HL-60/S4 (cell line): ENCODE measurements around the gene NUCB1.
"Not testable (repeated sequence)": the region's sequence is repeated elsewhere in the genome, so short reads cannot be mapped to it uniquely, and the experiment has no call there.

Source experiments
- in situ Hi-C: fragments of 300-500 bp; cut with MboI; formaldehyde crosslinking; loops from 2 replicates; pipeline ENCODE4 v1.14.3; 2022; ENCODE audit warnings: low sequenced_read_pairs

The NUCB1 gene

DNA sequence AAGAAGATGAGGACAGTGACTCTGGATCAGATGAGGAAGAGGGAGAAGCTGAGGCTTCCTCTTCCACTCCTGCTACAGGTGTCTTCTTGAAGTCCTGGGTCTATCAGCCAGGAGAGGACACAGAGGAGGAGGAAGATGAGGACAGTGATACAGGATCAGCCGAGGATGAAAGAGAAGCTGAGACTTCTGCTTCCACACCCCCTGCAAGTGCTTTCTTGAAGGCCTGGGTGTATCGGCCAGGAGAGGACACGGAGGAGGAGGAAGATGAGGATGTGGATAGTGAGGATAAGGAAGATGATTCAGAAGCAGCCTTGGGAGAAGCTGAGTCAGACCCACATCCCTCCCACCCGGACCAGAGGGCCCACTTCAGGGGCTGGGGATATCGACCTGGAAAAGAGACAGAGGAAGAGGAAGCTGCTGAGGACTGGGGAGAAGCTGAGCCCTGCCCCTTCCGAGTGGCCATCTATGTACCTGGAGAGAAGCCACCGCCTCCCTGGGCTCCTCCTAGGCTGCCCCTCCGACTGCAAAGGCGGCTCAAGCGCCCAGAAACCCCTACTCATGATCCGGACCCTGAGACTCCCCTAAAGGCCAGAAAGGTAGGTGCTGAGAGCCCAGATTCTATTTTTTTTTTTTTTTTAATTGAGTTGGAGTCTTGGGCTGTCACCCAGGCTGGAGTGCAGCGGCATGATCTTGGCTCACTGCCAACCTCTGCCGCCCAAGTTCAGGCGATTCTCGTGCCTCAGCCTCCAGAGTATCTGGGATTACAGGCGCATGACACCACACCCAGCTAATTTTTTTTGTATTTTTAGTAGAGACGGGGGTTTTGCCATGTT lies 25.6 kb upstream of the NUCB1 start:
- in situ Hi-C loops: no loop called here

DNA sequence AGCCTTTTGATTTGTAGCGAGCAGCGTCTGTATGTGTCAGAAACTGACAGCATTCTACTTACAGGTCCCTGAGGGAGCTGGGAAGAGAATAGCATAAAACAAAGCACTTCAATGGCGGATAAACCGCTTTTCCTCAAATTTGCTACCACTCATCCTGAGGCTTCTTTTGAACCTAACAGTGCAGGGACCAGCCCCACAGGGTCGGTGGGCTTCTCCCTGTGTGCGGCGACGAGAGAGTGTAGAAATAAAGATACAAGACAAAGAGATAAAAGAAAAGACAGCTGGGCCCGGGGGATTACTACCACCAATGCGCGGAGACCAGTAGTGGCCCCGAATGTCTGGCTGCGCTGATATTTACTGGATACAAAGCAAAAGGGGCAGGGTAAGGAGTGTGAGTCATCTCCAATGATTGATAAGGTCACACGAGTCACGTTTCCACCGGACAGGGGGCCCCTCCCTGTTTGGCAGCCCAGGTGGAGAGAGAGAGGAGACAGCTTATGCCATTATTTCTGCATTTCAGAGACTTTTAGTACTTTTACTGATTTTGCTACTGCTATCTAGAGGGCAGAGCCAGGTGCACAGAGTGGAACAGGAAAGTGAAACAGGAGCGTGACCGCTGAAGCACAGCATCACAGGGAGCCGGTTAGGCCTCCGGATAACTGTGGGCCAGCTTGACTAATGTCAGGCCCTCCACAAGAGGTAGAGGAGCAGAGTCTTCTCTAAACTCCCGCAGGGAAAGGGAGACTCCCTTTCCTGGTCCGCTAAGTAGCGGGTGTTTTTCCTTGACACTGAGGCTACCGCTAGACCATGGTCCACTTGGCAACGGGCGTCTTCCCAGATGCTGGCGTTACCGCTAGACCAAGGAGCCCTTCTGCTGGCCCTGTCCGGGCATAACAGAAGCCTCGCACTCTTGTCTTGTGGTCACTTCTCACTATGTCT lies 23.8 kb upstream of the NUCB1 start:
- in situ Hi-C loops: not testable (repeated sequence)

DNA sequence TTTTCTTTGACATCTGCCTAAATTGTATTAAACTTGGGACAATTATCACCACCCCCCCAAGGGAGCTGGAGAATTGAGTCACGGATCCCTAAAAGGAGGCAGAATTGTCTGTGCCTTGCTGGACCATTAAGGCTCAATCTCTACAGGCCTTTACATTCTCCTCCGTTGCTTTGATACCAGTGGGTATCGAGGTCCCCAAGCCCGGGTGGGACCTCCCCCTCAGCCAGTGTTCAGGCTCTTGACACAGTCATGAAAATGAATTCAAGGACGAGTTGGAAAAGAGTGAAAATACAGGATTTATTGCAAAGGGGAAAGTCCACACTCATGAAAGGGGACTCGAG lies 22.3 kb upstream of the NUCB1 start:
- in situ Hi-C loops: no loop called here

DNA sequence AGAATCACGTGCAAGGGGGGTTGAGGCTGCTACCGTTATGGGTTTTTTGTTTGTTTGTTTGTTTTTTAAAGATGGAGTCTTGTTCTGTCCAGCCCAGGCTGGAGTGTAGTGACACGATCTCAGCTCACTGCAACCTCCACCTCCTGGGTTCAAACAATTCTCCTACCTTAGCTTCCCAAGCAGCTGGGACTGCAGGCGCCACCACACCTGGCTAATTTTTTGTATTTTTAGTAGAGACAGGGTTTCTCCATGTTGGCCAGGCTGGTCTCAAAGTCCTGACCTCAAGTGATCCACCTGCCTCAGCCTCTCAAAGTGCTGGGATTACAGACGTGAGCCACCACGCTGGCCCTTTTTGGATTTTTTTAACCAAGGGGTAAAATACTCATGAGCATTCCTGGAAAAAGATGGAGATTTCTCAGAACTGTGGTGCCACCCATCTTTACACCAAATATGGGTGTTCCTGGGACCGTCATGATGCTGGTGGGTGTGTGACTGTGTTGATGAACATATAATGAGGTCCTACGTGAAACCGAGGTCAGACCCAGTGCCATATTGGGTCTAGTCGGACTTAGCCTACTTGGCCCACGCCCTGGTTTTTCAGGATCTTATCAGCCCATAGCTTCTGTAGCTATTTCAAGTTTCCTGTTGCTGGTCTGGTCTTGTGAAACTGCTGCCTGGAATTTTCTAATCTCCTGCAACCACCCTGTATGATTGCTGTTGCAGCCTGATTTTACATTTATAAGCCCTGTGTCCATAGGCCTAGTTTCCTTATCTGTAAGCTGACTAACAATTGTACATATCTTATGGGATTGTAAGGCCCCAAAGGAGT lies 21.7 kb upstream of the NUCB1 start:
- in situ Hi-C loops: no loop called here

DNA sequence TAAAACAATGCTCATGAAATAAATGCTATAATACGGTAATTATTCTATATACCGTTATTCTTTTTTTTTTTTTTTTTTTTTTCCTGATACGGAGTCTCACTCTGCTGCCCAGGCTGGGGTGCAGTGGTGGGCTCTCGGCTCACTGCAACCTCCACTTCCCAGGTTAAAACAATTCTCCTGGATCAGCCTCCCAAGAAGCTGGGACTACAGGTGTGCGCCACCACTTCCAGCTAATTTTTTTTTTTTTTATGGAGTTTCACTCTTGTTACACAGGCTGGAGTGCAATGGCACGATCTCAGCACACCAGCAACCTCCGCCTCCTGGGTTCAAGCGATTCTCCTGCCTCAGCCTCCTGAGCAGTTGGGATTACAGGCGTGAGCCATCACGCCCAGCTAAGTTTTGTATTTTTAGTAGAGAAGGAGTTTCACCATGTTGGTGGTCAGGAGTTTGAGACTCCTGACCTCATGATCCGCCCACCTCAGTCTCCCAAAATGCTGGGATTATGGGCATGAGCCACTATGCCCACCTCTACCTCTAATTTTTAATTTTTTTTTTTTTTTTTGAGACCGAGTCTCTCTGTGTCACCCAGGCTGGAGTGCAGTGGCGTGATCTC lies 21.0 kb upstream of the NUCB1 start:
- in situ Hi-C loops: no loop called here

DNA sequence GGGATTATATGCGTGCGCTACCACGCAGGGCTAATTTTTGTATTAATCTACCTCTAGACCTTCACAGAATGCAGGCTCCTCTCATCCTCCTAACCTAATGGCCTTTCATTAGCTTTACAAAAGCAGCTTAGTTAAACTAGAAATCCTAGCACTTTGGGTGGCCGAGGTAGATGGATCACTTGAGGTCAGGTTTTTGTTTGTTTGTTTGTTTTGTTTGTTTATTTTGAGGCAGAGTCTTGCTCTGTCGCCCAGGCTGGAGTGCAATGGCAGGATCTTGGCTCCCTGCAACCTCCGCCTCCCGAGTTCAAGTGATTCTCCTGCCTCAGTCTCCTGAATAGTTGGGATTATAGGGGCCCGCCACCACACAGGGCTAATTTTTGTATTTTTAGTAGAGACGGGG lies 20.4 kb upstream of the NUCB1 start:
- in situ Hi-C loops: not testable (repeated sequence)

DNA sequence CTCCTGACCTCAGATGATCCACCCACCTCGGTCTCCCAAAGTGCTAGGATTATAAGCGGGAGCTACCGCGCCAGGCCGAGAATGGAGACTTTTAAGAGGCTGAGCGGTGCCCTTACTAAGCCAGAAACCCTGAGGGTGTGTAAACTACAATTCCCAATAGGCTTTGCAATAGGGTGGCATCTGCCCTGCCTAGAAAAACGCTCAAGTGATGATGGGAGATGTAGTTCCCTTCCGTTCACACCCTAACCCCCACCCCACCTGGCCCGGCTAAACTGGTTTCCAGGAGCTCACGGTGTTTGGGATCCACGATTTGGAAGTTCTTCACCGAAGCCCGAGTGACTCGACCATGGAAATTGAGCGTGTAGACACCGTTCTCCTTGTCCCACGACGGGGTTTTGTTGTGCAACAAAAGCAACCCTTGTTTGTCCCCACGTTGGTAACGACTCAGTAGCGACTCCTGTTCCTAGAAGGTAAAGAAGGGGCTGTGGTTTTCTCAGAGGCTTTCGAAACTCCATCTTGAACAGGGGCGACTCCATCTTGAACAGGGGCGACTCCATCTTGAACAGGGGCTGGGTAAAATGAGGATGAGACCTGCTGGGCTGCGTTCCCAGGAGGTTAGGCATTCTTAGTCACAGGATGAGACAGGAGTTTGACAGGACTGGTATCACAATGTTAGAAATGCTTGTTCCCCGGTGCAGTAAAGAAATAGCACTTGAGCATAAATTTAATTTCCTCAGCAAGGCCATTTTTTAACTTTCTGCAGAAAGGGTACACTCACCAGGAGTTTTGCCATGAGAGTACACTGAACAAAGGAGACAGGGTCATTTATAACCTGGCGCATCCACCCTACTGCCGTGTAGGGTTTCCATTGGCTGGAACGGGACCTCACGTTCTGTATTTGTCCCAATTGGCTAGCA lies 18.1 kb upstream of the NUCB1 start:
- in situ Hi-C loops: no loop called here

DNA sequence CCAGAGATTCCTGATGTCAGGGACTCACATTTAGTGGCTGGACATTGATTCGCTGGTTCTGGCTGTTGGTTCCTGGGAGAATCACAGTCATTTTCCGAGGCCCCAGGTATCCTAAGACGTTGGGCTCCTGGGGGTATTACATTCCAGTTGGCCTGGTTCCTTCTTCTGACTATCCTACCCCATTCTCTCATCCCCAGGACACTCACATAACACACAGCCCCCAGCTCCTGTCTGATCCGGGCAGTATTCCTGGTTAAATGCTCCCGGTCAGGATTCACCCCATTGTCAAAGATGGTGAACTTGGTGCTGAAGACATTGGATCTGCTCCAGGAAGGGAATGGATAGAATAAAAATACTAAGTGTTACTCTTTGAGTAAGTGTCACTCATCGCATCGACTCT lies 16.4 kb upstream of the NUCB1 start:
- in situ Hi-C loops: no loop called here

DNA sequence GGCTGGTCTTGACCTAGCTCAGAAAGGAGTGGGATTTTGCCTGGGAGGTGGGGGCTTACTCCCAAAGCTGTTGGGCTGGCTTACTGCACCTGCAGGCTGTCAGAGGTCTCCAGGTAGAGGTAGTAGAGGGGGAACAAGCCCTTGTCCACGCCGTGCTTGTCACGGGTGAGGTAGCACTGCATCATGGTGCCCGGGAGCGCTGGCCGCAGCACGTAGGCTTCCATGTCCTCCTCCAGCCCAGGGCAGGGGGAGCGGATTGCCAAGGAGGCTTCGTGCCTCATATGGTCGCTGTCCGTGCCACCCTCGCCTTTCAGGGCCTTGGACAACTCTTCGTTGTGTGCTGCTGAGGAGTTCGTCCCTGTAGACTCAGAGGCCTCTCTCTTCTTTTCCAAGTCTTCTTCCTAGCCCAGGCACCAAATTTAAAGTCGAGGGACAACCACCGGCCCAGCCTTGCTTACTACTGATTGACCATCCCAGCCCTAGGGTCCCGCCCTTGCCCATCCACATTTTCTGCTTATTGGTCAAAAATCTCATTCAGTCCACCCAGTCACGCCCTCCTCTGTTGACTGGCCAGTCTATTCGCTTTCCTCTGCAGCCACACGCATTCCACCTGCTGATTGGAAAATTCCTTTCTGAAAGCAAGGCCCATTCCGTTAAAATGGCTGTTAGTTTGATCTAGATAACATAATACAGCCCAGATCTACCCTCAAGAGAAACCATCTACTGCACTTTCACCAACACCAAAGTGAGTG lies 12.1 kb upstream of the NUCB1 start:
- in situ Hi-C loops: no loop called here

DNA sequence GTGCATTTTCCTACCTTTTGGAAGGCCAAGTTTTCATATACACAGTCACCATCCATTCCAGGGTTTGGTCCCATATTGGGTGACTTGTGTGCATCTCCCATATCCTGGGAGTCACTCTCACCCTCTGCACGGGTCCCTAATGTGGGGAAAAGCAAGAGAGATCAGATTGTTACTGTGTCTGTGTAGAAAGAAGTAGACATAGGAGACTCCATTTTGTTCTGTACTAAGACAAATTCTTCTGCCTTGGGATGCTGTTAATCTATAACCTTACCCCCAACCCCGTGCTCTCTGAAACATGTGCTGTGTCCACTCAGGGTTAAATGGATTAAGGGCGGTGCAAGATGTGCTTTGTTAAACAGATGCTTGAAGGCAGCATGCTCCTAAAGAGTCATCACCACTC lies 10.6 kb upstream of the NUCB1 start:
- in situ Hi-C loops: not testable (repeated sequence)

DNA sequence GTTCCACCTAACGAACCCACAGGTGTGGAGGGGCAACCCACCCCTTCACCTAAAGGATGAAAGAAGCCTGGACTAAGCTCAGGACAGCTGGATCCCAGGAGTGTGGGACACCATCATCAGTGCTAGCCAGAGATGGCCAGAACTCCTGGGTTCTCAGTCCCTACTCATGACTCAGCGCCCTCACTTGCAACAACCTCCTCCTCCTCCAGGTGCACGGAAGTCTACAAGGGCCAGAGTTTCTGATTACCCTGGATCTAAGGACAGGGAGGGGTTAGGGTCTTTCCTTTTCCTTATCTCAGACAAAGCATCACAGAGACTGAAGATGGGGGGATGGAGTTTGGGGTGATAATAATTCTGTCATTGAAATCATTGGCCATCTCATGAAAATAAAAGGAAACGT lies 9.6 kb upstream of the NUCB1 start:
- in situ Hi-C loops: no loop called here

DNA sequence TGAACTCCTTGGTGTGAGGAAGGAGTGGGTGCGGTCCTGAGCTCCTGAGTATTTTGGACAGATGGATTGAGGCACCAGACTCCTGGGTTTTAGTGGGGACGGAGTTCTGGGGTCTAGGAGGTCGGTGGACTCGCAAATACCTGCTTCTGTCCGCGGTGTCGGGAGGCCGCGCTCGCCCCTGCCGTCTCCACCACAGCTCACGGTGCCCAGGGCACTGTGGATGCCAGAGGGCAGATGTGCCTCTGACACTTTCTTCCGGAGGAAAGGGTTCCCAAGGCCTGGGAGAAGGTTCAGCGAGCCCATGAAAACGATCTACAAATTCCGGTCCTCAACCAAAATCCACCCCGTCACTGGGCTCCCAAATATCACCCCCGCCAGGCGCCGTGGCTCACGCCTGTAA lies 4.9 kb upstream of the NUCB1 start:
- in situ Hi-C loops: no loop called here

DNA sequence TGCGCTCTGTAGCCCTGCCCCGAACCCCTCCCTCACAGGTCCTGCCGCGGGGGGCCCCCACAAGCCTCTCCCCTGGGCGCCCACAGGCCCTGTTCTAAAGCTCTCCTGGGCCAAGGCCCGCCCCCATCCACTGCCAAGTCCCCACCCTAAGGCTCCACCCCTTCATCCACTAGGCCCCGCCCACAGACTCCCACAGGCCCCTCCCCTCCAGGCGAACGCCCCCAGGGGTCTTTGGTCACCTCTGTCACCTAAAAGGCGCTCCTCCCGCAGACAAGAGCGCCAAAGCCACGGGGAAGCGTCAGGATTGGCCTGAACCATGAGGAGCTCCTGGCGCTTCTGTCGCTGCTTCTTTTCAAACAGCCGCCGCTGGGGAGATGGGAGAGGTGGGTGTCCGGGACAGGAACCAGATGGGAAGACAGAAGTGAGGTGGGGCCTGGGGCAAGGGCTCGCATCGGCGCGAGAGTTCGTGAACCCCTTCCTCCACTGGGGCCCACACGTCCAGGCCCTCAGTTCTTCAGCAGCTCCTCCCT lies 3.9 kb upstream of the NUCB1 start:
- in situ Hi-C loops: no loop called here

DNA sequence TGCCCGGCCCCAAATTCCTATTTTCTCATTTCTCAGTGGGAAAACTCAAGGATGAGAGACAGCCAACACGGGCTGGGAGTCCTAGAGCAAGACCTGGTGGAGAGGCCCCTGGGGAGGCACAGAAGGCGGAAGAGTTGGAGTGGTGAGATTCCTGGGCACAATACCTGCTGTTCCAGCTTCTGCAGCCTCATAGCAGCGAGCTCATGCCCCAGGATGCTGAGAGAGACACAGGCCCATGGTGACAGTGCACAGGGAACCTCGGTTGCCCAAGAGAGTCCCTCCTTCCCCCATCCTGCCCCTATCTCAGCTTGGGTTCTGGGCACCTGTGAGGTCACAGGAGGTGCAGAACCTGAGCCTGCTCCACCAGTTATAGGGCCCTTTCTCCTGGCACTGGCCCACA lies 2.9 kb upstream of the NUCB1 start:
- in situ Hi-C loops: no loop called here

DNA sequence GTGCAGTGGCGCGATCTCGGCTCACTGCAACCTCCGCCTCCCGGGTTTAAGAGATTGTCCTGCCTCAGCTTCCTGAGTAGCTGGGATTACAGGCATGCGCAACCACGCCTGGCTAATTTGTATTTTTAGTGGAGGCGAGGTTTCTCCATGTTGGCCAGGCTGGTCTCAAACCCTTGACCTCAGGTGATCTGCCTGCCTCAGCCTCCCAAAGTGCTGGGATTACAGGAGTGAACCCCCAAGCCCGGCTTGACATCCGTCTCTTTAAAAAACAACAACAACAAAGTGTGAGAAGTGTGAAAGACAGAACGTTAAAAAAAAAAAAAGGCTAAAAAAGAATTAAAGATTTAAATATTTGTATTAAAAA lies 744 bp upstream of the NUCB1 start:
- in situ Hi-C loops: not testable (repeated sequence)

DNA sequence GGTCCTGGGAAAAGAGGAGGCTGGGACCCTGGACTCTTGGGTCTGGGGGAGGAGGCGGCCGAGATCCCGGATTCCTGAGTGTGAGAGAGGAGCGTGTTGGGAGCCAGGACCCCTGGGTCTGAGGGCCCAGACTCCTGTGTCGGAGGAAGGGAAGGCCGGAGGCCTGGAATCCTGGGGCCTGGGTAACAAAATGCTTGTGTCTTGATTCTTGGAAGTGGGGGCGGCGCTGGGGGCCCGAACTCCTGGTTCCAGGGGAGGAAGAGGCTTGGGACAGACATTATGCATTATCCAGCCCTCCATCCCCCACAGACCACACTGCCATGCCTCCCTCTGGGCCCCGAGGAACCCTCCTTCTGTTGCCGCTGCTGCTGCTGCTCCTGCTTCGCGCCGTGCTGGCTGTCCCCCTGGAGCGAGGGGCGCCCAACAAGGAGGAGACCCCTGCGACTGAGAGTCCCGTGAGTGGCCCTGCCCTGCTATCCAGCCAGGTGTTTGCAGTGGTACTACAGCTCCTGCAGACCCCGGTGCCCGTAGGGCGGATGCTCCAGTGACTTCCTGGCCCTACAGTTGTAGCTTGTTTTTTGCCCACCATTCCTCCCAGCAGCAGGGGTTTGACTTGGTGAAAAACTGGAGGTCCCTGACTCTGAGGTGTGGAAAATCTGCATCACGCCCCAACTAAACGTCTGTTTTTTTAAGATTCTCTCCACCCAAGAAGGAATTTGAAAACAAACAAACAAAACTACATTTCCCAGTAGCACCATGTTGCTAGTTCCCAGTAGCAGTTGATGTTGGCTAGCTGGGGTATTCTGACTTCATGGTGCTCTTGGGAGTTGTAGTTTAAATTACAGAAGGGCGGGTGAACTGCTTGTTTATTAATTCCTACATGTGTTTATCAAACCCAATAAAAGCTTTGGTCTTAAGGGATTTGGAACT lies 630 bp downstream of the NUCB1 start:
- in situ Hi-C loops: no loop called here

DNA sequence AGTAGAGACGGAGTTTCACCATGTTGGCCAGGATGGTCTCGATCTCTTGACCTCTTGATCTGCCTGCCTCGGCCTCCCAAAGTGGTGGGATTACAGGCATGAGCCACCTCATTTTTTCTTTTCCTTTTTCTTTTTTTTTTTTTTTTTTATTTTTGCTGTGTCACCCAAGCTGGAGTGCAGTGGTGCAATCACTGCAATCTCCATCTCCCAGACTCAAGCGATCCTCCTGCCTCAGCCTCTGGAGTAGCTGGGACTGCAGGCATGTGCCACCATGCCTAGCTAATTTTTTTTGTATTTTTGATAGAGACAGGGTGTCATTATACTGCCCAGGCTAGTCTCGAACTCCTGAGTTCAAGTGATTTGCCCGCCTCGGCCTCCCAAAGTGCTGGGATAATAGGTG lies 2.2 kb downstream of the NUCB1 start:
- in situ Hi-C loops: not testable (repeated sequence)

DNA sequence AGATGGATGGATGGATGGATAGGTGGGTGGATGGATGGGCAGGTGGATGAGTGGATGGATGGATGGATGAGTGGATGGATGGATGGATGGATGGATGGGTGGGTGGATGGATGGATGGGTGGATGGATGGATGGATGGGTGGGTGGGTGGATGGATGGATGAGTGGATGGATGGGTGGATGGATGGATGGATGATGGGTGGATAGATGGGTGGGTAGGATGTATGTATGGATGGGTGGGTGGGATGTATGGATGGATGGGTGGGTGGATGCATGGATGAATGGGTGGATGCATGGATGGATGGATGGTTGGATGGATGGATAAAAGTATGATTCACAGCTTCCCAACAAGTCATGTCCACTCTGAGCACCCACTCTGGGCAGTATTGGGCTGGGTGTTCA lies 3.7 kb downstream of the NUCB1 start:
- in situ Hi-C loops: not testable (repeated sequence)
